Smooth muscle cell of the umbilical artery (primary cell): ENCODE measurements around the gene SLC43A3. TPM values are rescaled to one million over a fixed set of nuclear protein-coding genes. Genes with fewer than 3 reads are reported as not detected.

Source experiments
- total RNA-seq: library from RNA; depleted of rRNA; stranded (reverse); fragments of >200 nt; gene quantifications from 2 replicates; pipeline ENCODE4 v1.2.3, GENCODE V29; 2014

Gene SLC43A3
- 38.6 and 49.6 TPM in 2 replicates for total RNA-seq

DNA sequence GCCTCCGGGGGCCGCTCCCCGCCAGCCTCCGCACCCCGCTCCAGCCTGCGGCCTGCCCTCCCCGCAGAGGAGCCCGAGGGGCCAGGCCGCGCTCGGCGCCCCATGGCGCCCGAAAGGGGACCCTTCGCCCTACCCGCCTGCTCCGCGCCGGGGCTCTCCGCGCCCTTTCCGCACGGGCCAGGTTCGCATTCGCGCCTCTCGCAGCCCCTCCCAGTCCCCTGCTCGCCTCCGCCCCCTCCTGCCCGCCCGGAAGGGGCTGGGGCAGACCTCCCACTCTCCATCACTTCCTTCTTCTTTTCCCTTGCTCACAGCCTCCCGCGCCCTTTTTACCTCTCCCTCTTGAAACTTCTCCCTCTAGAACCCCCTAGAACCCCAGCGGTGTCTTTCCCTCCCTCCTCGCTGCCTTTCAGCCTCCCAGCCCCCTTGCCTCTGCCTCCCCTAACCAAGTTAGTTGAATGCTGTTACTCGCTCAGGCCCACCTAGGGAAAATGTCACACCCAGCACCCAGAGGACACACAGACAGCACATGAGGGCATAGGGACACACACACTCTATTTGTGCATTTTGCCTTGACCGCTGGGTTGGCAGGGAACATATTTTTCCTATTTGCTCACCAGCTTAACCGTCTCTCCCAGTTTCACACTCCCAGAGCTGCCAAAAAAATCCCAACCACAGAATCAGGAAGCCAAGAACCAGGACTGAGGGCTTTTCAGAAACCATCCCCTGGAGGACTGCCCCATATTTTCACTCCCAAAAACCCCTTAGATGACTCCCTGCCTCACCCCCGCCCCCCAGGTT, at the start of gene SLC43A3:
Gene SLC43A3, minus strand, starts transcription at position 193 of the 798 bp plus-strand sequence. CDS start 949 bp downstream, outside the sequence.

GRCh38 chr11:57460022-57460757, 33.3 kb upstream of the SLC43A3 start, which contains the start of gene RTN4RL2:
RTN4RL2 (plus strand) TSS chr11:57460528; CDS start chr11:57460866, 338 bp downstream.

GRCh38 chr11:57390535-57390934, 36.4 kb downstream of the SLC43A3 start, which contains the start of gene PRG2:
PRG2 (minus strand) TSS chr11:57390650; CDS start chr11:57389944, 706 bp downstream.

GRCh38 chr11:57380975-57381374, 45.9 kb downstream of the SLC43A3 start, which contains the start of gene PRG3:
PRG3 (minus strand) TSS chr11:57381150; CDS start chr11:57380708, 442 bp downstream.

Other genes starting within 250 kb of the SLC43A3 start
- gene LRRC55, start 245.2 kb downstream of the SLC43A3 start, total RNA-seq, result not detected in 2 replicates
- not detected in 2 replicates for gene APLNR, start 189.9 kb downstream of the SLC43A3 start, total RNA-seq
- gene TNKS1BP1, start 102.2 kb downstream of the SLC43A3 start, total RNA-seq, result 63.8 and 76.7 TPM in 2 replicates
- 46.3 and 85.6 TPM in 2 replicates for gene SSRP1, start 91.2 kb downstream of the SLC43A3 start, total RNA-seq
- gene P2RX3, start 88.8 kb downstream of the SLC43A3 start, total RNA-seq, result not detected in 2 replicates
- not detected in 2 replicates for gene PRG3, start 46.0 kb downstream of the SLC43A3 start, total RNA-seq
- gene PRG2, start 36.5 kb downstream of the SLC43A3 start, total RNA-seq, result 0.09 and 0.89 TPM in 2 replicates
- gene RTN4RL2, start 33.4 kb upstream of the SLC43A3 start, total RNA-seq, result 0.05 TPM in 1 of 2 replicates, not detected in the other
- gene SLC43A1, start 88.6 kb upstream of the SLC43A3 start, total RNA-seq, result 12.5 and 17.8 TPM in 2 replicates
- gene TIMM10, start 103.6 kb upstream of the SLC43A3 start, total RNA-seq, result 14.1 and 22.6 TPM in 2 replicates
- not detected in 2 replicates for gene SMTNL1, start 110.5 kb upstream of the SLC43A3 start, total RNA-seq
- 31.2 and 33.7 TPM in 2 replicates for gene UBE2L6, start 140.6 kb upstream of the SLC43A3 start, total RNA-seq
- gene SERPING1, start 170.6 kb upstream of the SLC43A3 start, total RNA-seq, result 4.5 and 7.9 TPM in 2 replicates
- gene YPEL4, start 222.8 kb upstream of the SLC43A3 start, total RNA-seq, result 0.23 and 0.89 TPM in 2 replicates
- gene CLP1, start 230.6 kb upstream of the SLC43A3 start, total RNA-seq, result 17.7 and 19.0 TPM in 2 replicates
- gene ZDHHC5, start 241.0 kb upstream of the SLC43A3 start, total RNA-seq, result 34.7 and 50.5 TPM in 2 replicates